Fibroblast of lung (primary cell): Measurements from ENCODE around the gene IGFALS. TPM values are rescaled to one million over a fixed set of nuclear protein-coding genes. Genes with fewer than 3 reads are reported as not detected.

ENCODE experiments used
- DNase-seq, 2 donors: peaks; one replicate each; pipeline versions ENCODE4 v3.0.0 to v3.0.0-alpha.2; 2010; ENCODE audit warnings: low read depth in 2 of 2
- H2AFZ ChIP-seq: 2 replicates; pipeline ENCODE4 v1.5.1; 2012; ENCODE audit warnings: low read length, control low read depth, inconsistent platforms
- H3K27ac ChIP-seq: 2 replicates; pipeline ENCODE4 v1.5.1; 2011; ENCODE audit warnings: low read length, control low read depth; ENCODE audit not compliant: insufficient read depth
- H3K27me3 ChIP-seq: 2 replicates; pipeline ENCODE4 v1.5.1; 2011; ENCODE audit warnings: mild to moderate bottlenecking, low read length; ENCODE audit not compliant: control insufficient read depth, insufficient read depth
- H3K36me3 ChIP-seq: 2 replicates; pipeline ENCODE4 v1.5.1; 2011; ENCODE audit warnings: low read length; ENCODE audit not compliant: control insufficient read depth, insufficient read depth
- H3K4me1 ChIP-seq: 2 replicates; pipeline ENCODE4 v1.5.1; 2011; ENCODE audit warnings: low read length; ENCODE audit not compliant: control insufficient read depth, insufficient read depth; ENCODE audit errors: extremely low read depth
- H3K4me2 ChIP-seq: 2 replicates; pipeline ENCODE4 v1.5.1; 2011; ENCODE audit warnings: low read length, control low read depth; ENCODE audit not compliant: insufficient read depth; ENCODE audit errors: extremely low read depth
- H3K4me3 ChIP-seq, 4 experiments: fragments of 200-600 bp in 1 of 4; sonication (generic) in 1 of 4; replicated peaks in 1 of 4; 2 replicates each; pipeline ENCODE4 v1.5.1; 2011 to 2016; ENCODE audit warnings: low read length in 4 of 4, low read depth in 3 of 4, mild to moderate bottlenecking in 3 of 4, control low read depth in 2 of 4, inconsistent platforms in 1 of 4, mixed read lengths in 1 of 4; ENCODE audit not compliant: insufficient read depth in 1 of 4; ENCODE audit errors: control extremely low read depth in 1 of 4
- H3K79me2 ChIP-seq: 2 replicates; pipeline ENCODE4 v1.5.1; 2012; ENCODE audit warnings: mild to moderate bottlenecking, low read length, inconsistent platforms; ENCODE audit not compliant: control insufficient read depth, insufficient read depth
- H3K9ac ChIP-seq: 2 replicates; pipeline ENCODE4 v1.5.1; 2011; ENCODE audit warnings: mild to moderate bottlenecking, low read length, control low read depth; ENCODE audit not compliant: insufficient read depth
- H3K9me3 ChIP-seq: 2 replicates; pipeline ENCODE4 v1.5.1; 2012; ENCODE audit warnings: low read depth, low read length; ENCODE audit not compliant: control insufficient read depth, insufficient read depth
- H4K20me1 ChIP-seq: 2 replicates; pipeline ENCODE4 v1.5.1; 2011; ENCODE audit warnings: low read length; ENCODE audit not compliant: control insufficient read depth, insufficient read depth; ENCODE audit errors: extremely low read depth
- EZH2 ChIP-seq: IDR thresholded peaks from 2 replicates; pipeline ENCODE4 v1.5.1; 2012; ENCODE audit warnings: low read length, control low read depth, mild to moderate bottlenecking; ENCODE audit errors: missing control alignments
- polyA plus RNA-seq, 2 donors: library from polyadenylated mRNA; depleted of rRNA in 1 of 2; stranded (reverse) in 1 of 2; unstranded in 1 of 2; fragments of >200 nt; gene quantifications; 2 replicates each; pipeline ENCODE4 v1.2.1, GENCODE V29; 2011 to 2012; ENCODE audit warnings: missing spikeins in 1 of 2
- total RNA-seq: library from RNA; depleted of rRNA; stranded (reverse); fragments of >200 nt; gene quantifications from 2 replicates; pipeline ENCODE4 v1.2.1, GENCODE V29; 2014
- TF ChIP-seq, protein P1 (sequence below), 2 donors: IDR thresholded peaks in 1 of 2; conservative IDR thresholded peaks in 1 of 2; 1 replicate in 1 of 2; 2 replicates in 1 of 2; pipeline ENCODE4 v1.5.1; 2011 to 2012; ENCODE audit warnings: low read length in 2 of 2, control low read depth in 1 of 2, inconsistent platforms in 1 of 2, low read depth in 1 of 2, mild to moderate bottlenecking in 1 of 2

Gene IGFALS
- total and polyA plus RNA-seq, 2 donors (not counting 1 experiment from before 2014, with no cell fraction given): not detected

DNA sequence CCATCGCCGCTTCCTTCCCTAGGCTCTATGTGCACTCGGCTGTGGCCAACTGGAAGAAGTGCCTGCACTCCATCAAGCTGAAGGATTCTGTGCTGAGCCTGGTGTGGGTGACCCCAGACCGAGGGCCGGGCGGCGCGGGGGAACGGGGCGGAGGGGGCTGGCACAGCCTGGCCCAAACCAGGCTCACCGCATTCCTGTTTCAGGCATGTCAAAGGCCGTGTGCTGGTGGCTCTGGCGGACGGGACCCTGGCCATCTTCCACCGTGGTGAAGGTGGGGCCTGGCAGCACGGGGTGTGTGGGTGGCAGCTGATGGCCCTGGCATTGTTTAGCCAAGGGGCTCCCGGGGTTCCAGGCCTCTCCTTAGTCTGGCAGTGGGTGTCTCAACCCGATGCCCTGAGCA lies 26.8 kb downstream of the IGFALS start:
- Histone ChIP-seq H3K9ac (no peak overlapping the region), H3K9me3 (no peaks in the 10 kb centered on the region), H3K4me2 (no peak overlapping the region), H3K79me2 (no peaks in the 10 kb centered on the region), H2AFZ (no peak overlapping the region), H3K4me3 (no peak overlapping the region), H4K20me1 (no peaks in the 10 kb centered on the region), H3K36me3 (peaks cover 52% of the 10 kb centered on the region), H3K4me1 (peaks cover 8% of the 10 kb centered on the region), H3K27me3 (no peaks in the 10 kb centered on the region), H3K27ac (no peak overlapping the region)
- TF ChIP-seq, protein P1, sequence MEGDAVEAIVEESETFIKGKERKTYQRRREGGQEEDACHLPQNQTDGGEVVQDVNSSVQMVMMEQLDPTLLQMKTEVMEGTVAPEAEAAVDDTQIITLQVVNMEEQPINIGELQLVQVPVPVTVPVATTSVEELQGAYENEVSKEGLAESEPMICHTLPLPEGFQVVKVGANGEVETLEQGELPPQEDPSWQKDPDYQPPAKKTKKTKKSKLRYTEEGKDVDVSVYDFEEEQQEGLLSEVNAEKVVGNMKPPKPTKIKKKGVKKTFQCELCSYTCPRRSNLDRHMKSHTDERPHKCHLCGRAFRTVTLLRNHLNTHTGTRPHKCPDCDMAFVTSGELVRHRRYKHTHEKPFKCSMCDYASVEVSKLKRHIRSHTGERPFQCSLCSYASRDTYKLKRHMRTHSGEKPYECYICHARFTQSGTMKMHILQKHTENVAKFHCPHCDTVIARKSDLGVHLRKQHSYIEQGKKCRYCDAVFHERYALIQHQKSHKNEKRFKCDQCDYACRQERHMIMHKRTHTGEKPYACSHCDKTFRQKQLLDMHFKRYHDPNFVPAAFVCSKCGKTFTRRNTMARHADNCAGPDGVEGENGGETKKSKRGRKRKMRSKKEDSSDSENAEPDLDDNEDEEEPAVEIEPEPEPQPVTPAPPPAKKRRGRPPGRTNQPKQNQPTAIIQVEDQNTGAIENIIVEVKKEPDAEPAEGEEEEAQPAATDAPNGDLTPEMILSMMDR (conservative IDR thresholded peaks at IDR 0.05 in 1 of 2, IDR thresholded peaks at IDR 0.05 in 1 of 2; ENCODE audit: low read depth in 1 of 2, low read length in 2 of 2): no peak
- no peak for TF ChIP-seq EZH2
- no peak for DNase-seq

DNA sequence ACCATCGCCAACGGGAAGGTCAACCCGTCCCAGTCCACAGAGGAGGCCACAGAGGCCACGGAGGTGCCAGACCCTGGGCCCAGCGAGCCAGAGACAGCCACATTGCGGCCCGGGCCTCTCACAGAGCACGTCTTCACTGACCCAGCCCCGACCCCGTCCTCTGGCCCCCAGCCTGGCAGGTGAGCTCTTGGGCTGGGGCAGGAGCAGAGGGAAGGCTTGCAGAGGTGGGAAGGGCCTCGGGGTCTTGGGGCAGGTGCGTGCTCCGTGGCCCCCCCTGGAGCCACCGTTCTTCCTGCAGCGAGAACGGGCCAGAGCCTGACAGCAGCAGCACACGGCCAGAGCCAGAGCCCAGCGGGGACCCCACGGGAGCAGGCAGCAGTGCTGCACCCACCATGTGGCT lies 27.3 kb downstream of the IGFALS start:
- Histone ChIP-seq H3K4me1 (peaks cover 8% of the 10 kb centered on the region), H3K9me3 (no peaks in the 10 kb centered on the region), H3K4me3 (no peak overlapping the region), H4K20me1 (no peaks in the 10 kb centered on the region), H3K79me2 (no peaks in the 10 kb centered on the region), H2AFZ (no peak overlapping the region), H3K36me3 (peaks cover 52% of the 10 kb centered on the region), H3K27ac (no peak overlapping the region), H3K9ac (no peak overlapping the region), H3K27me3 (no peaks in the 10 kb centered on the region), H3K4me2 (no peak overlapping the region)
- DNase-seq: no peak
- TF ChIP-seq, protein P1 (conservative IDR thresholded peaks at IDR 0.05 in 1 of 2, IDR thresholded peaks at IDR 0.05 in 1 of 2; ENCODE audit: low read depth in 1 of 2, low read length in 2 of 2): no peak
- TF ChIP-seq EZH2: no peak

DNA sequence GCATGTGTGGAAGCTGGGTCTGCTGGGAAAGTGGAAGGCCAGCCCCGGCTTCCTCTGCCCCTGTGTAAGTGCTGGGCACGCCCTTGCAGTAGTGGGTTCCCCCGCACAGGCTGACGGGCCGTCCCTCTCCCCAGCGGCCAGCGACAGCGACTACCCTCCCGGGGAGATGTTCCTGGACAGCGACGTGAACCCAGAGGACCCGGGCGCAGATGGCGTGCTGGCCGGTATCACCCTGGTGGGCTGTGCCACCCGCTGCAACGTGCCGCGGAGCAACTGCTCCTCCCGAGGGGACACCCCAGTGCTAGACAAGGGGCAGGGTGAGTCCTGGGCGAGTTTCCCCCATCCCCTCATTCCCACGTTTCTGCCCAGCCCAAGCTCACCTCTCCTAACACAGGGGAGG lies 27.7 kb downstream of the IGFALS start:
- Histone ChIP-seq H3K4me3 (no peak overlapping the region), H3K27me3 (no peaks in the 10 kb centered on the region), H3K4me1 (peaks cover 8% of the 10 kb centered on the region), H3K36me3 (peaks cover 54% of the 10 kb centered on the region), H4K20me1 (no peaks in the 10 kb centered on the region), H2AFZ (no peak overlapping the region), H3K9me3 (no peaks in the 10 kb centered on the region), H3K27ac (no peak overlapping the region), H3K79me2 (no peaks in the 10 kb centered on the region), H3K9ac (no peak overlapping the region), H3K4me2 (no peak overlapping the region)
- no peak for DNase-seq
- TF ChIP-seq EZH2: no peak
- TF ChIP-seq, protein P1 (conservative IDR thresholded peaks at IDR 0.05 in 1 of 2, IDR thresholded peaks at IDR 0.05 in 1 of 2; ENCODE audit: low read depth in 1 of 2, low read length in 2 of 2): no peak
